Peyer's patch (tissue), 4 donors: ENCODE measurements around the gene GRIA3.

Experiments
- CTCF ChIP-seq, 6 experiments: fragments of 450-650 bp in 4 of 6; fragments of 200-600 bp in 2 of 6; sonication (generic) in 1 of 6; IDR thresholded peaks; one replicate each; pipeline ENCODE4 v1.5.1; 2017 to 2019; ENCODE audit warnings: antibody characterized with exemption in 6 of 6, mild to moderate bottlenecking in 3 of 6, moderate library complexity in 1 of 6
- POLR2A ChIP-seq, 2 donors: fragments of 450-650 bp; IDR thresholded peaks; one replicate each; pipeline ENCODE4 v1.5.1; 2017; ENCODE audit warnings: antibody characterized with exemption in 2 of 2, mild to moderate bottlenecking in 2 of 2, moderate library complexity in 2 of 2

GRCh38 chrX:123155327-123155726 is 28.8 kb upstream of the GRIA3 start:
- TF ChIP-seq CTCF (IDR thresholded peaks at IDR 0.05) (no peak), POLR2A (IDR thresholded peaks at IDR 0.05) (no peak)
